Epithelial cell of proximal tubule (primary cell): Measurements from ENCODE around the gene PSMG4. TPM values are rescaled to one million over a fixed set of nuclear protein-coding genes. Genes with fewer than 3 reads are reported as not detected.

Experiments used
- DNase-seq: peaks from one replicate; pipeline ENCODE4 v3.0.0-alpha.2; 2011; ENCODE audit warnings: low read depth
- H3K4me3 ChIP-seq: 2 replicates; pipeline ENCODE4 v1.5.1; 2011; ENCODE audit warnings: low read depth, mild to moderate bottlenecking, low read length
- total RNA-seq: library from RNA; depleted of rRNA; stranded (reverse); fragments of >200 nt; gene quantifications from 2 replicates; pipeline ENCODE4 v1.2.3, GENCODE V29; 2015
- TF ChIP-seq, protein P1 (sequence below): conservative IDR thresholded peaks from 2 replicates; pipeline ENCODE4 v1.5.1; 2012; ENCODE audit warnings: low read depth, mild to moderate bottlenecking, low read length

PSMG4 gene
- total RNA-seq, 1 donor from 2014 or later: 24.6 TPM

- TF ChIP-seq, protein P1, sequence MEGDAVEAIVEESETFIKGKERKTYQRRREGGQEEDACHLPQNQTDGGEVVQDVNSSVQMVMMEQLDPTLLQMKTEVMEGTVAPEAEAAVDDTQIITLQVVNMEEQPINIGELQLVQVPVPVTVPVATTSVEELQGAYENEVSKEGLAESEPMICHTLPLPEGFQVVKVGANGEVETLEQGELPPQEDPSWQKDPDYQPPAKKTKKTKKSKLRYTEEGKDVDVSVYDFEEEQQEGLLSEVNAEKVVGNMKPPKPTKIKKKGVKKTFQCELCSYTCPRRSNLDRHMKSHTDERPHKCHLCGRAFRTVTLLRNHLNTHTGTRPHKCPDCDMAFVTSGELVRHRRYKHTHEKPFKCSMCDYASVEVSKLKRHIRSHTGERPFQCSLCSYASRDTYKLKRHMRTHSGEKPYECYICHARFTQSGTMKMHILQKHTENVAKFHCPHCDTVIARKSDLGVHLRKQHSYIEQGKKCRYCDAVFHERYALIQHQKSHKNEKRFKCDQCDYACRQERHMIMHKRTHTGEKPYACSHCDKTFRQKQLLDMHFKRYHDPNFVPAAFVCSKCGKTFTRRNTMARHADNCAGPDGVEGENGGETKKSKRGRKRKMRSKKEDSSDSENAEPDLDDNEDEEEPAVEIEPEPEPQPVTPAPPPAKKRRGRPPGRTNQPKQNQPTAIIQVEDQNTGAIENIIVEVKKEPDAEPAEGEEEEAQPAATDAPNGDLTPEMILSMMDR: no peak
- no peak for DNase-seq
- H3K4me3 ChIP-seq: no peak overlapping the region
Measured at GRCh38 chr6:3301506-3301905, 42.8 kb downstream of the PSMG4 start.

DNA sequence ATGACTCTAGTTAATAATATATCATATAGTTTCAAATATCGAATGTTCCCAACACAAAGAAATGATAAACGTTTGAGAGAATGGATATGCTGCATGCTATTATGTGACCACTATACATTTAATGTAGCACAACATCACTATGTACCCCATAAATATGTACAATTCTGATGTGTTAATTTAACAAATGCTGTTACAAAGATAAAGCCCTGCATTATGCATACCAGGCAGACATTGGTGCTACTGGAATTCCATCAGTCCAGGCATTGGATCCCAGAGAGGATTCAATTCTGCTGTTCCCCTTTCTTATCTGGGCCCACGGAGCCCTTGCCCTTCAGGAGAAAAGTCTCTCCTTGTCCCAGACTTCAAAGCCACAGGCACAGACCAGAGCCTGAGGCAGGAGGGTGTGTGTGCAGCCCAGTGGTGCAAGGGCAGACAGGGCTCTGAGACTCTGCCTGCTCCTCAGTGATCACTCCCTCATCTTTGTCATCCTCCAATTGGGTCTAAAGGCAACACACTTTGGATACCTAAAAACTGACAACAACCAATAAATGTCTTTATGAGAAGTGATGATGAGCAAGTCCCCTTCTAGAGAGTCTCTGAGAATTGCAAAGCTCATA is 45.2 kb downstream of the PSMG4 start:
- TF ChIP-seq, protein P1: no peak
- no peak for DNase-seq
- H3K4me3 ChIP-seq: no peak overlapping the region

DNA sequence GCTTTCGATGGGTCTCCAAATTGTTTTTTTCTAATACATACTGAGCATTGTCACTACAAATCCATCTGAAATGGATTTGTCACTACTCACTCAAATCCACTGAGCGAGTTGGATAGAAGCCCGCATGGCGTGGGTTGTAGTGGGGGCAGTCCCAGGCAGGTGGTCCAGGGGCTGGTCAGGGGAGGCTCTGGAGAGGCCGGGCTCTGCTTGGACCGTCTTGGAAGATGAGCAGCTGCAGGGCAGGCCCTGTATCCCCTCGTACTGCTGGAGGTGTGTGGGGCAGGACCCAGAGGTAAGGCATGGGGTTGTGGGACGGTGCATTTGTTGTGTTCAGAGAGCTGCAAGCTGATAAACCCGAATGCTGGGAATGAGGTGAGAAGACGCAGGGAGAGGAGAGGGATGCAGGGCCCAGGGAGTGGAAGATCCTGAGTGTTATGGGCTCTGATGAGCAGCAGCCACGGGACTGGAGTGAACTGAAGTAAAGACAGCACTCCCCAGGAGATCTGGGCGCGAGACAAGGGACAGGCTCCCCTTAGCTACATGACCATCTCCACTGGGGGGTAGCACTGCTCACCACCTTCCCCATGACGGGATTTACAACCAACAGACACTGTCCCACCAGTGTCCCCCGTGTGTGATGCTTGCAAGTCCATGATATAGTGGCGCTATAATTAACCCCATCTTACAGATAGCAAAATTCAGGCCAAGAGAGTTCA is 45.9 kb downstream of the PSMG4 start:
- TF ChIP-seq, protein P1: no peak
- no peak for DNase-seq
- no peak overlapping the region for H3K4me3 ChIP-seq

- no peak overlapping the region for H3K4me3 ChIP-seq
- DNase-seq: no peak
Measured at GRCh38 chr6:3305216-3305565, 46.4 kb downstream of the PSMG4 start.

DNA sequence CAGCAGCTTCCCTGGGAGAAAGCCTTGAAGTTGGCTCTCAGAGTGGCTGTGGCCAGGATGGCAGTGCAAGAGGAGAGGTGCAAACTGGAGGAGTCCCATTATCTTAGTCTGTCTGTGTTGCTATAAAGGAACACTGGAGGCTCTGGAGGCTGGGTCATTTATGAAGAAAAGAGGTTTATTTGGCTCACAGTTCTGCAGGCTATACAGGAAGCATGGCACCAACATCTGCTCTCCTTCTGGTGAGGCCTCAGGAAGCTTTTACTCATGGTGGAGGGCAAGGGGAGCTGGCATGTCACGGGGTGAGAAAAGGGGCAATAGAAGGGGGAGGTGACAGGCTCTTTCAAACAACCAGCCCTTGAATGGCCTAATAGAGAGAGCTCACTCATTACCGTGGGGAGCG is 47.1 kb downstream of the PSMG4 start:
- DNase-seq: no peak
- TF ChIP-seq, protein P1: no peak
- no peak overlapping the region for H3K4me3 ChIP-seq

More at GRCh38 chr6:3305216-3305565, 46.4 kb downstream of the PSMG4 start:
- TF ChIP-seq, protein P1: no peak

DNA sequence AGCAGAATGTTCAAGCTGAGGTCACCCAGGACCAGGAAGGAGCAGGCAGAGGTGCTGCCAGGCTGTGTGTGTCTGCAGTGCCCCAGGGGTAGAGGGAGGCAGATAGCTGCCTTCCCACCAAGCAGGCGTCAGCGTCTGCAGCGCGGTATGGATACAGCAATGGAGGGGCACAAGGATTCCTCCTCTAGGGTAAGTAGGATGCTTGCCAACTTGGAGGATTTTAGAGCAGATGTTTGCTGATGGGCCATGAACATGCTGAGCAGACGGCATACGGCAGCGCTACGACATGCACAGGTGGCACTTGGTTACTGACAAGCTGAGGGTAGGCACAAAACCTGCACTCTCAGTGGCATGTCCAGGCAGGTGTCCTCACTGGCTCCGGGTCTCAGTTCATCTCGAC is 48.1 kb downstream of the PSMG4 start:
- H3K4me3 ChIP-seq: no peak overlapping the region
- no peak for DNase-seq
- TF ChIP-seq, protein P1: no peak

DNA sequence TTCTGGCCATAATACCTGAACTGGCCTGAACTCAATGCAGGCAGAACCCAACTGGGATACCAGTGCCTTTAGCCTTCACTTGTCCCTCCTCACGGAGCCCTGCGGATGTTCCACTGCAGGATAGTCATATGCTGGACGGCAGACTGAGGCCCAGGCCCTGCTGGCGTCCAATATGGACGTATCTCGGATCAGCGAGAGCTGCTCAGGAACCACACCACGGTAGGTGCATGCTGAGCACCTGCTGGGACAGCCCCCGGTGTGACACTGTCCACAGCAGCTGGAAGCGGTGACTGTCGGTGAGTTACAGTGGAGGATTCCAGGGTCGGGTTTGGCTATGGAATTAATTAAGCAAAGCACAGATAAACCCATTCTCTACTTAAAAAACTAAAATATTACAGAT is 48.7 kb downstream of the PSMG4 start:
- no peak overlapping the region for H3K4me3 ChIP-seq
- TF ChIP-seq, protein P1: no peak
- no peak for DNase-seq
